ENCODE results near the gene CMIP.

DNA sequence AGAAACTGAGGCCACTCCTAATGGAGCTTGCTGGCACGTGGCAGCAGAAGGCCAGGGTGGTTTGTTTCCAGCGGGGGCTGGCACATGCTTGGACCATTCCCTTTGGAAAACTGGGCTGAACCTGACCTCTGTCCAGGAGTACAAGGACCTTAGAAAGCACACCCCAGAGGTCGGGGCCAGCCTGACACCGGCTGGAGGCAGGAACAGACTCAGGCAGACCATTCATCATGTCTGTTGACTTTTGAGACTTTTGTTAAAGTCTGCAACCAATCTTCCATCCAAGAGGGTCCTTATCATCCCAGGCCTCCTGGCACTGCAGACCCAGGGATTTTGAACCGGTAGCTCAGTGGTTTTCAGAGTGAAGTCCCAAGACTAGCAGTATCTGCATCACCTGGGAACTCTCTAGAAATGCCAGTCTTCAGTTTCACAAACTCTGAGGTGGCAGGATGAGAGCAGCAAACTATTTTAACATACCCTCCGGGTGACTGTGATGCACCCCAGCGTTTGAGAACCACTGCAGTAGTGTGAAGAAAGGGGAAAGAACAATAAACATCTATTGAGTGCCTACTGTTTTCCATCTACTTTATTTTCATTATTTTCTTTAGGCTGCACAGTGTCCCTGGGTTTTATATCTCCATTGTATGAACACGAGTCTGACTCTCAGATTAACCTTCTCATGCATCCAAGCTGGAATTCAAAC is 189.2 kb downstream of the CMIP start:
- TF ChIP-seq, protein P1, sequence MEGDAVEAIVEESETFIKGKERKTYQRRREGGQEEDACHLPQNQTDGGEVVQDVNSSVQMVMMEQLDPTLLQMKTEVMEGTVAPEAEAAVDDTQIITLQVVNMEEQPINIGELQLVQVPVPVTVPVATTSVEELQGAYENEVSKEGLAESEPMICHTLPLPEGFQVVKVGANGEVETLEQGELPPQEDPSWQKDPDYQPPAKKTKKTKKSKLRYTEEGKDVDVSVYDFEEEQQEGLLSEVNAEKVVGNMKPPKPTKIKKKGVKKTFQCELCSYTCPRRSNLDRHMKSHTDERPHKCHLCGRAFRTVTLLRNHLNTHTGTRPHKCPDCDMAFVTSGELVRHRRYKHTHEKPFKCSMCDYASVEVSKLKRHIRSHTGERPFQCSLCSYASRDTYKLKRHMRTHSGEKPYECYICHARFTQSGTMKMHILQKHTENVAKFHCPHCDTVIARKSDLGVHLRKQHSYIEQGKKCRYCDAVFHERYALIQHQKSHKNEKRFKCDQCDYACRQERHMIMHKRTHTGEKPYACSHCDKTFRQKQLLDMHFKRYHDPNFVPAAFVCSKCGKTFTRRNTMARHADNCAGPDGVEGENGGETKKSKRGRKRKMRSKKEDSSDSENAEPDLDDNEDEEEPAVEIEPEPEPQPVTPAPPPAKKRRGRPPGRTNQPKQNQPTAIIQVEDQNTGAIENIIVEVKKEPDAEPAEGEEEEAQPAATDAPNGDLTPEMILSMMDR (IDR thresholded peaks at IDR 0.05; ENCODE audit: borderline replicate concordance, extremely low read depth, low read length, poor library complexity, severe bottlenecking) = no peak
- TF ChIP-seq EZH2 (IDR thresholded peaks at IDR 0.05; ENCODE audit: borderline replicate concordance, low read depth, low read length, severe bottlenecking) = no peak
